ENCODE measurements around the gene NLRP9.

DNA sequence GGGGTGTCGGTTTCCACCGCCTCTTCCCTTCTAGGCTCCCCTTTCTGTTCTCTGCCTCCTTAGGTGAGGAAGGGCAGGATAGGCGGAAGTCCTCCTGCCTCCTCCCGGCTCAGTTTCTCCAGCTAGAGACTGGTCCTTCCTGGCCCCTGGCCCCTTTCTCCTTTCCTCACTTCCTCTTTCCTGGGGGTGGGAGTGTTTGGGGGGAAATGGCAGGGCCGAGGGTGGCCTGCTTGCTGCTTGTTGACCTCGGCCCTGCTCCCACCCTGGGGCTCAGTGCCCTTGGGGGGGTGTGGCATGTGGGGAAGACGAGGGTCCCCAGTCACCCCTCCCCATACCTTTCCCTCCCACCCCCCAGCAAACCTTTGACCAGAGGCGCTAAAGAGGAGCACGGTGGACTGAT, 78.4 kb downstream of the NLRP9 start:
- TF ChIP-seq, protein P1, sequence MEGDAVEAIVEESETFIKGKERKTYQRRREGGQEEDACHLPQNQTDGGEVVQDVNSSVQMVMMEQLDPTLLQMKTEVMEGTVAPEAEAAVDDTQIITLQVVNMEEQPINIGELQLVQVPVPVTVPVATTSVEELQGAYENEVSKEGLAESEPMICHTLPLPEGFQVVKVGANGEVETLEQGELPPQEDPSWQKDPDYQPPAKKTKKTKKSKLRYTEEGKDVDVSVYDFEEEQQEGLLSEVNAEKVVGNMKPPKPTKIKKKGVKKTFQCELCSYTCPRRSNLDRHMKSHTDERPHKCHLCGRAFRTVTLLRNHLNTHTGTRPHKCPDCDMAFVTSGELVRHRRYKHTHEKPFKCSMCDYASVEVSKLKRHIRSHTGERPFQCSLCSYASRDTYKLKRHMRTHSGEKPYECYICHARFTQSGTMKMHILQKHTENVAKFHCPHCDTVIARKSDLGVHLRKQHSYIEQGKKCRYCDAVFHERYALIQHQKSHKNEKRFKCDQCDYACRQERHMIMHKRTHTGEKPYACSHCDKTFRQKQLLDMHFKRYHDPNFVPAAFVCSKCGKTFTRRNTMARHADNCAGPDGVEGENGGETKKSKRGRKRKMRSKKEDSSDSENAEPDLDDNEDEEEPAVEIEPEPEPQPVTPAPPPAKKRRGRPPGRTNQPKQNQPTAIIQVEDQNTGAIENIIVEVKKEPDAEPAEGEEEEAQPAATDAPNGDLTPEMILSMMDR (IDR thresholded peaks at IDR 0.05): no peak
- no peak for TF ChIP-seq POLR2A (IDR thresholded peaks at IDR 0.05)

Data from uterus (tissue), 2 donors.